CD8-positive, alpha-beta memory T cell (primary cell): ENCODE results near the gene TOM1L2. TPM values are rescaled to one million over a fixed set of nuclear protein-coding genes. Genes with fewer than 3 reads are reported as not detected.

ENCODE experiments used
- CTCF ChIA-PET: fragments of 350-600 bp; sonication (Branson Sonifier 250); formaldehyde crosslinking; loops from one replicate; lab custom pipeline; 2021; ENCODE audit warnings: antibody characterized with exemption; lab: Charles Lee
- POLR2A ChIA-PET: fragments of 350-600 bp; sonication (Branson Sonifier 250); formaldehyde crosslinking; loops from one replicate; lab custom pipeline; 2021; ENCODE audit warnings: antibody characterized with exemption; lab: Charles Lee
- DNase-seq, 5 donors: peaks; one replicate each; pipeline versions ENCODE4 v3.0.0 to v3.0.0-alpha.2; 2020 to 2022; ENCODE audit warnings: mixed read lengths in 1 of 5
- H3K27ac ChIP-seq: one replicate; pipeline ENCODE4 v1.7.0; 2013; ENCODE audit warnings: low read depth, mild to moderate bottlenecking, low read length, moderate library complexity
- H3K27me3 ChIP-seq: 2 replicates; pipeline ENCODE4 v1.7.0; 2013; ENCODE audit warnings: low read length, mild to moderate bottlenecking; ENCODE audit not compliant: insufficient read depth, poor library complexity, severe bottlenecking
- H3K36me3 ChIP-seq: 2 replicates; pipeline ENCODE4 v1.7.0; 2013; ENCODE audit warnings: mild to moderate bottlenecking, low read length, moderate library complexity; ENCODE audit not compliant: insufficient read depth
- H3K4me1 ChIP-seq: 2 replicates; pipeline ENCODE4 v1.7.0; 2013; ENCODE audit warnings: mild to moderate bottlenecking, low read length, moderate library complexity; ENCODE audit not compliant: insufficient read depth
- H3K4me3 ChIP-seq: 2 replicates; pipeline ENCODE4 v1.7.0; 2013; ENCODE audit warnings: mild to moderate bottlenecking, low read length
- H3K9me3 ChIP-seq: 2 replicates; pipeline ENCODE4 v1.7.0; 2013; ENCODE audit warnings: mild to moderate bottlenecking, low read length
- H3K27ac Mint-ChIP-seq, 8 donors: one replicate each; pipeline ENCODE4 v1.8.0; 2020 to 2021; ENCODE audit warnings: mixed read lengths in 8 of 8, mild to moderate bottlenecking in 6 of 8, inconsistent platforms in 3 of 8, moderate library complexity in 3 of 8
- H3K27me3 Mint-ChIP-seq, 2 donors: one replicate each; pipeline ENCODE4 v1.8.0; 2020 to 2021; ENCODE audit warnings: mixed read lengths in 2 of 2, mild to moderate bottlenecking in 1 of 2, moderate library complexity in 1 of 2
- H3K36me3 Mint-ChIP-seq, 3 donors: one replicate each; pipeline ENCODE4 v1.8.0; 2020 to 2021; ENCODE audit warnings: mixed read lengths in 3 of 3, inconsistent platforms in 1 of 3, mild to moderate bottlenecking in 1 of 3
- H3K4me1 Mint-ChIP-seq, 3 donors: one replicate each; pipeline ENCODE4 v1.8.0; 2020 to 2021; ENCODE audit warnings: mixed read lengths in 3 of 3, inconsistent platforms in 1 of 3, mild to moderate bottlenecking in 1 of 3
- H3K4me3 Mint-ChIP-seq, 7 donors: one replicate each; pipeline ENCODE4 v1.8.0; 2020 to 2021; ENCODE audit warnings: mixed read lengths in 7 of 7, mild to moderate bottlenecking in 6 of 7, moderate library complexity in 4 of 7, inconsistent platforms in 2 of 7
- H3K9me3 Mint-ChIP-seq, 5 donors: one replicate each; pipeline ENCODE4 v1.8.0; 2020 to 2022; ENCODE audit warnings: mixed read lengths in 5 of 5, mild to moderate bottlenecking in 3 of 5, moderate library complexity in 2 of 5, inconsistent platforms in 1 of 5
- polyA plus RNA-seq: library from polyadenylated mRNA; unstranded; fragments of 300-500 nt; fragmentation: Illumina TruSeq; gene quantifications from one replicate; pipeline ENCODE4 v1.2.3, GENCODE V29; 2021
- total RNA-seq, 2 experiments: library from RNA; stranded (reverse); gene quantifications; one replicate each; pipeline ENCODE4 v1.2.3, GENCODE V29; 2021

TOM1L2 gene
- total and polyA plus RNA-seq, 3 experiments from 2014 or later, result 6.5 to 11.3 (median 10.0) TPM

- POLR2A ChIA-PET, result no interaction called here
- H3K9me3 ChIP-seq, result no peaks in the 10 kb centered on the region
- H3K27me3 Mint-ChIP-seq, result no peaks in the 10 kb centered on the region
- peaks cover 0 to 68% (median 13%) of the 10 kb centered on the region in 3 donors for H3K36me3 Mint-ChIP-seq
- no peak for DNase-seq
- no peak overlapping the region for H3K27ac ChIP-seq
- H3K4me1 Mint-ChIP-seq, result no peaks in the 10 kb centered on the region
- H3K27ac Mint-ChIP-seq, result no peak overlapping the region
- CTCF ChIA-PET, result no interaction called here
- no peak overlapping the region for H3K4me3 Mint-ChIP-seq
- H3K4me3 ChIP-seq, result no peak overlapping the region
- no peaks in the 10 kb centered on the region for H3K27me3 ChIP-seq
- H3K9me3 Mint-ChIP-seq, result no peaks in the 10 kb centered on the region
- no peaks in the 10 kb centered on the region for H3K4me1 ChIP-seq
- H3K36me3 ChIP-seq, result peaks cover 6% of the 10 kb centered on the region
Observed at GRCh38 chr17:18014006-18014405, 41.8 kb upstream of the TOM1L2 start.

GRCh38 chr17:18011286-18011685, 39.1 kb upstream of the TOM1L2 start:
- no peak overlapping the region for H3K27ac ChIP-seq
- Mint-ChIP-seq H3K4me3 (no peak overlapping the region), H3K36me3 (peaks cover 0 to 70% (median 11%) of the 10 kb centered on the region in 3 donors), H3K27ac (no peak overlapping the region), H3K27me3 (no peaks in the 10 kb centered on the region), H3K9me3 (no peaks in the 10 kb centered on the region), H3K4me1 (no peaks in the 10 kb centered on the region)
- H3K27me3 ChIP-seq, result no peaks in the 10 kb centered on the region
- H3K9me3 ChIP-seq, result no peaks in the 10 kb centered on the region
- ChIA-PET POLR2A (no interaction called here), CTCF (no interaction called here)
- no peak overlapping the region for H3K4me3 ChIP-seq
- no peaks in the 10 kb centered on the region for H3K4me1 ChIP-seq
- DNase-seq, result no peak
- H3K36me3 ChIP-seq, result peaks cover 6% of the 10 kb centered on the region

- Histone ChIP-seq H3K4me1 (no peaks in the 10 kb centered on the region), H3K27me3 (no peaks in the 10 kb centered on the region), H3K36me3 (no peaks in the 10 kb centered on the region), H3K27ac (no peak overlapping the region), H3K4me3 (no peak overlapping the region), H3K9me3 (no peaks in the 10 kb centered on the region)
- Mint-ChIP-seq H3K36me3 (peaks cover 0 to 65% (median 12%) of the 10 kb centered on the region in 3 donors), H3K4me3 (no peak overlapping the region), H3K27me3 (no peaks in the 10 kb centered on the region), H3K4me1 (no peaks in the 10 kb centered on the region), H3K27ac (no peak overlapping the region), H3K9me3 (no peaks in the 10 kb centered on the region)
- no peak for DNase-seq
- ChIA-PET CTCF (no interaction called here), POLR2A (no interaction called here)
Observed at GRCh38 chr17:18009609-18010420, 37.6 kb upstream of the TOM1L2 start.

GRCh38 chr17:18008496-18009268, 36.5 kb upstream of the TOM1L2 start:
- Histone ChIP-seq H3K27ac (no peak overlapping the region), H3K36me3 (no peaks in the 10 kb centered on the region), H3K4me3 (no peak overlapping the region), H3K4me1 (no peaks in the 10 kb centered on the region), H3K9me3 (no peaks in the 10 kb centered on the region), H3K27me3 (no peaks in the 10 kb centered on the region)
- Mint-ChIP-seq H3K27me3 (no peaks in the 10 kb centered on the region), H3K4me1 (no peaks in the 10 kb centered on the region), H3K36me3 (peaks cover 0 to 61% (median 12%) of the 10 kb centered on the region in 3 donors), H3K9me3 (no peaks in the 10 kb centered on the region), H3K27ac (peak overlapping the region in 1 of 8 donors; percentile 80), H3K4me3 (no peak overlapping the region)
- ChIA-PET POLR2A (no interaction called here), CTCF (no interaction called here)
- DNase-seq, result no peak

DNA sequence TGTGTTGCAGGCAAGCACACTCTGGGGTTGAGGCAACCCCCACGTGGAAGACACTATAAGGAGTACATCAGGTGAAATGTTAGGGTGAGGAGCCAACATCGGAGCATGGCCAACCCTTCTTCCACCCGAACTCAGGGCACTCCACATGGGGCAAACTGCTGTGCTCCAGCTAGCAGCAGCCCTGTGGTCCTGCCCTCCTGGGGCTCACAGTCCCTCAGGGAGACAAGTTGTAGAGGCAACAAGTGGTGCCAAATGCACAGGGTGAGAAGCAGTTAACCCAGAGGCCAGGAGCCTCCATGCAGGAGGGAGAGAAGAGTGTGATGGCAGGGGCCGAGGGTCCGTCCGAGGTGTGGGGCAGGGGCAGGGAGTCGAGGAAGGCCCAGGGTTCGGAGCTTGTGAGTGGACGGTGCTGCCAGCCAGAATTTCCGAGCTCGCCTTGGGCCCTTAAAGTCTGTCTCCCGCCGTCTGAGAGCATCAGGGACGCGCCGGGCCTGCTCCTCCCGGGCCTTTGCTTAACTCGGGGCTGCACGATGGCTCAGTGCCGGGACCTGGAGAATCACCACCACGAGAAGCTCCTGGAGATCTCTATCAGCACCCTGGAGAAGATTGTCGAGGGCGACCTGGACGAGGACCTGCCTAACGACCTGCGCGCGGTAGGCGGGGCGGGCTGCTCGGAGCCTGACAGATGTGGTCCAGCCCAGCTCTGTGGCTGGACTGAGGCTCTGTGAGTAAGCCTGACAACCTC, 34.5 kb upstream of the TOM1L2 start:
- Mint-ChIP-seq H3K36me3 (peaks cover 0 to 45% (median 6%) of the 10 kb centered on the region in 3 donors), H3K4me3 (no peak overlapping the region), H3K9me3 (no peaks in the 10 kb centered on the region), H3K27ac (peak overlapping the region in 1 of 8 donors; percentile 17), H3K27me3 (no peaks in the 10 kb centered on the region), H3K4me1 (no peaks in the 10 kb centered on the region)
- no peaks in the 10 kb centered on the region for H3K9me3 ChIP-seq
- DNase-seq, result no peak
- H3K27me3 ChIP-seq, result no peaks in the 10 kb centered on the region
- POLR2A ChIA-PET, result no interaction called here
- no peak overlapping the region for H3K27ac ChIP-seq
- no peaks in the 10 kb centered on the region for H3K4me1 ChIP-seq
- H3K36me3 ChIP-seq, result no peaks in the 10 kb centered on the region
- CTCF ChIA-PET, result no interaction called here
- no peak overlapping the region for H3K4me3 ChIP-seq

- no peak overlapping the region for H3K4me3 ChIP-seq
- CTCF ChIA-PET, result no interaction called here
- Mint-ChIP-seq H3K36me3 (peaks cover 0 to 37% (median 6%) of the 10 kb centered on the region in 3 donors), H3K4me3 (no peak overlapping the region), H3K27me3 (no peaks in the 10 kb centered on the region), H3K27ac (peak overlapping the region in 2 of 8 donors; percentile 0 to 3), H3K9me3 (no peaks in the 10 kb centered on the region), H3K4me1 (no peaks in the 10 kb centered on the region)
- POLR2A ChIA-PET, result no interaction called here
- H3K27me3 ChIP-seq, result no peaks in the 10 kb centered on the region
- DNase-seq, result no peak
- H3K27ac ChIP-seq, result no peak overlapping the region
- H3K9me3 ChIP-seq, result no peaks in the 10 kb centered on the region
- H3K36me3 ChIP-seq, result no peaks in the 10 kb centered on the region
- no peaks in the 10 kb centered on the region for H3K4me1 ChIP-seq
Observed at GRCh38 chr17:18005496-18005895, 33.3 kb upstream of the TOM1L2 start.

DNA sequence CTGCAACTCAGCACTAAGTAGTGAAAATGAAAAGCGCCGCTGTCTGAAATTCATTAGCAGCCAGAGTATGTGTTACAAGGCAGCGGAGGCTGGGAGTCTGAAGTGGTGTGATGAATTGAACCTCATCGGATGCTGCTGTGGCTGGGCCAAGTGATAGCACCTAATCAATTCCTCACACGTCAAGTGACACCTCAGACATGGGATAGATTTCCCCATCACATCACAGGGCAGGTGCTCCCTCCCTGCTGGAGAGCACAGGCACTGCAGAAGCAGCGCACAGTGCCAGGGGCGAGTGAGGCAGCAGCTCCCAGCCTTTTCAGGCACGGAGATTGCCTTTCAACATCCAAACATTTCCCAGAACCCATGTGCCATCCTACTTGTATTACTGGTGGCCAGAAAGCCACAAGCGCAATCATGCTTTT, 32.7 kb upstream of the TOM1L2 start:
- no peak for DNase-seq
- POLR2A ChIA-PET, result no interaction called here
- H3K27ac Mint-ChIP-seq, result no peak overlapping the region
- Histone ChIP-seq H3K4me1 (no peaks in the 10 kb centered on the region), H3K36me3 (no peaks in the 10 kb centered on the region), H3K27me3 (no peaks in the 10 kb centered on the region), H3K27ac (no peak overlapping the region), H3K9me3 (no peaks in the 10 kb centered on the region), H3K4me3 (no peak overlapping the region)
- H3K4me1 Mint-ChIP-seq, result no peaks in the 10 kb centered on the region
- no peaks in the 10 kb centered on the region for H3K27me3 Mint-ChIP-seq
- peaks cover 0 to 32% (median 4%) of the 10 kb centered on the region in 3 donors for H3K36me3 Mint-ChIP-seq
- H3K9me3 Mint-ChIP-seq, result no peaks in the 10 kb centered on the region
- CTCF ChIA-PET, result interaction anchor here (0.5 kb wide), 1 partner anchor 30 kb away, joined by 4 read pairs; no protein-coding TSS in a partner anchor
- no peak overlapping the region for H3K4me3 Mint-ChIP-seq
